Activated CD8-positive, alpha-beta T cell treated with anti-CD3 and anti-CD28 coated beads for 36 hours (primary cell): ENCODE measurements around the gene FANCD2. TPM values are rescaled to one million over a fixed set of nuclear protein-coding genes. Genes with fewer than 3 reads are reported as not detected.
"Not testable (repeated sequence)": the region's sequence is repeated elsewhere in the genome, so short reads cannot be mapped to it uniquely, and the experiment has no call there.

Experiments used
- ATAC-seq: fragments of 200-7000 bp; cut with Tn5 transposase; one replicate; pipeline ENCODE4 v1.10.0; 2021; ENCODE audit warnings: mild to moderate bottlenecking, moderate library complexity
- CTCF ChIA-PET: fragments of 350-600 bp; sonication (Branson Sonifier 250); formaldehyde crosslinking; loops from one replicate; lab custom pipeline; 2021; ENCODE audit warnings: antibody characterized with exemption; lab: Charles Lee
- POLR2A ChIA-PET: fragments of 350-600 bp; sonication (Branson Sonifier 250); formaldehyde crosslinking; loops from one replicate; lab custom pipeline; 2021; ENCODE audit warnings: antibody characterized with exemption; lab: Charles Lee
- DNase-seq: peaks from one replicate; pipeline ENCODE4 v3.0.0-alpha.2; 2020
- H3K27ac Mint-ChIP-seq: one replicate; pipeline ENCODE4 v1.8.0; 2021; ENCODE audit warnings: mild to moderate bottlenecking, mixed read lengths
- H3K27me3 Mint-ChIP-seq: one replicate; pipeline ENCODE4 v1.8.0; 2021; ENCODE audit warnings: mixed read lengths
- H3K36me3 Mint-ChIP-seq: one replicate; pipeline ENCODE4 v1.8.0; 2021; ENCODE audit warnings: low read depth, mixed read lengths
- H3K4me1 Mint-ChIP-seq: one replicate; pipeline ENCODE4 v1.8.0; 2021; ENCODE audit warnings: low read depth, mixed read lengths
- H3K4me3 Mint-ChIP-seq: one replicate; pipeline ENCODE4 v1.8.0; 2021; ENCODE audit warnings: mild to moderate bottlenecking, moderate library complexity, mixed read lengths
- H3K9me3 Mint-ChIP-seq: one replicate; pipeline ENCODE4 v1.8.0; 2021; ENCODE audit warnings: mixed read lengths
- intact Hi-C: fragments of 100-400 bp; cut with micrococcal nuclease; formaldehyde crosslinking; loops from one replicate; pipeline ENCODE4 v1.10.0; 2022
- total RNA-seq, 2 experiments: library from RNA; stranded (reverse); gene quantifications; one replicate each; pipeline ENCODE4 v1.2.3, GENCODE V29; 2021
- TF ChIP-seq, protein P1 (sequence below): fragments of 200-600 bp; IDR thresholded peaks from one replicate; pipeline ENCODE4 v1.8.0; 2022; ENCODE audit warnings: antibody characterized with exemption, mild to moderate bottlenecking

FANCD2 gene
- total RNA-seq, 2 experiments from 2014 or later, result 90.3 to 97.9 TPM

DNA sequence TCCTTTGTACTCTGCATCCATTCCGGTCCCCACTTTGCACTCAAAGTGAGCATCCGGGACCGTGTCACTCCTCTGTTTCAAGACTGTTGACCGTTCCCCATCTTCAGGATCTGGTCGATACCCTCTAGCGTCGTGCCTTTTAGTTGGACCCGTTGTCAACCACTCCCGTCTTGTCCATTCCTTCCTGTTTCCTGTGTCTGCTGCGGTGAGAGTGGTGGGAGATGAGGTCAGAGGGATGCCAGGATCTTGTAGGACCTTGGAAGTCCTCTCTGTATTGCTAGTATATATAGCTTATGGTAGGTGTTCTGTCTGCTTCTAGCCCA is 89.9 kb downstream of the FANCD2 start:
- no peaks in the 10 kb centered on the region for H3K27me3 Mint-ChIP-seq
- peaks cover 26% of the 10 kb centered on the region for H3K36me3 Mint-ChIP-seq
- no peaks in the 10 kb centered on the region for H3K9me3 Mint-ChIP-seq
- DNase-seq, result no peak
- intact Hi-C loops, result no loop called here
- ATAC-seq, result peak; percentile 21
- H3K4me1 Mint-ChIP-seq, result peaks cover 27% of the 10 kb centered on the region
- TF ChIP-seq, protein P1, sequence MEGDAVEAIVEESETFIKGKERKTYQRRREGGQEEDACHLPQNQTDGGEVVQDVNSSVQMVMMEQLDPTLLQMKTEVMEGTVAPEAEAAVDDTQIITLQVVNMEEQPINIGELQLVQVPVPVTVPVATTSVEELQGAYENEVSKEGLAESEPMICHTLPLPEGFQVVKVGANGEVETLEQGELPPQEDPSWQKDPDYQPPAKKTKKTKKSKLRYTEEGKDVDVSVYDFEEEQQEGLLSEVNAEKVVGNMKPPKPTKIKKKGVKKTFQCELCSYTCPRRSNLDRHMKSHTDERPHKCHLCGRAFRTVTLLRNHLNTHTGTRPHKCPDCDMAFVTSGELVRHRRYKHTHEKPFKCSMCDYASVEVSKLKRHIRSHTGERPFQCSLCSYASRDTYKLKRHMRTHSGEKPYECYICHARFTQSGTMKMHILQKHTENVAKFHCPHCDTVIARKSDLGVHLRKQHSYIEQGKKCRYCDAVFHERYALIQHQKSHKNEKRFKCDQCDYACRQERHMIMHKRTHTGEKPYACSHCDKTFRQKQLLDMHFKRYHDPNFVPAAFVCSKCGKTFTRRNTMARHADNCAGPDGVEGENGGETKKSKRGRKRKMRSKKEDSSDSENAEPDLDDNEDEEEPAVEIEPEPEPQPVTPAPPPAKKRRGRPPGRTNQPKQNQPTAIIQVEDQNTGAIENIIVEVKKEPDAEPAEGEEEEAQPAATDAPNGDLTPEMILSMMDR, result no peak
- ChIA-PET POLR2A (interaction anchor here (0.6 to 1.3 kb wide), 3 partner anchors 40 to 134 kb away, joined by 3 to 5 read pairs (median 4); partner anchors contain the start of gene TATDN2), CTCF (interaction anchor here (1.8 kb wide), 1 partner anchor 147 kb away, joined by 9 read pairs; no protein-coding TSS in a partner anchor)
- H3K27ac Mint-ChIP-seq, result peak overlapping the region; percentile 97
- H3K4me3 Mint-ChIP-seq, result peak overlapping the region; percentile 97

DNA sequence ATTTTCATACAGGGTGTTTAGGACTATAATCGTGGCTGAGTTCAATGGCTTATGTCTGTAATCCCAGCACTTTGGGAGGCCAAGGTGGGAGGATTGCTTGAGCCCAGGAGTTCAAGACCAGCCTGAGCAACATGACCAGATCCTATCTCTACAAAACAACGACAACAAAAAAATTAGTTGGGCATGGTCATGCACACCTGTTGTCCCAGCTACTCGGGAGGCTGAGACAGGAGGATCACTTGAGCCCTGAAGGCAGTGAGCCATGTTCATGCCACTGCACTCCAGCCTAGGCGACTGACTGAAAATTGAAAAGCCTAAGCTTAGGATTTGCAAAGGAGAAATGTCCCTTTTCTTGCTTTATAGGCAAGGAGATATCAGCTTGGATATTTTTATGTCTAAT is 90.7 kb downstream of the FANCD2 start:
- ATAC-seq (no peak), DNase-seq (no peak)
- H3K36me3 Mint-ChIP-seq, result peaks cover 28% of the 10 kb centered on the region
- POLR2A ChIA-PET, result interaction anchor here (1.0 to 1.3 kb wide), 2 partner anchors 39 to 122 kb away, joined by 4 to 5 read pairs; no protein-coding TSS in a partner anchor
- H3K4me1 Mint-ChIP-seq, result peaks cover 30% of the 10 kb centered on the region
- no peaks in the 10 kb centered on the region for H3K27me3 Mint-ChIP-seq
- H3K9me3 Mint-ChIP-seq, result no peaks in the 10 kb centered on the region
- H3K4me3 Mint-ChIP-seq, result peak overlapping the region; percentile 97
- CTCF ChIA-PET, result interaction anchor here (1.5 to 1.8 kb wide), 2 partner anchors 25 to 146 kb away, joined by 4 to 9 read pairs; partner anchors contain the start of gene VHL
- intact Hi-C loops, result no loop called here
- H3K27ac Mint-ChIP-seq, result peak overlapping the region; percentile 97
- TF ChIP-seq, protein P1, result no peak

DNA sequence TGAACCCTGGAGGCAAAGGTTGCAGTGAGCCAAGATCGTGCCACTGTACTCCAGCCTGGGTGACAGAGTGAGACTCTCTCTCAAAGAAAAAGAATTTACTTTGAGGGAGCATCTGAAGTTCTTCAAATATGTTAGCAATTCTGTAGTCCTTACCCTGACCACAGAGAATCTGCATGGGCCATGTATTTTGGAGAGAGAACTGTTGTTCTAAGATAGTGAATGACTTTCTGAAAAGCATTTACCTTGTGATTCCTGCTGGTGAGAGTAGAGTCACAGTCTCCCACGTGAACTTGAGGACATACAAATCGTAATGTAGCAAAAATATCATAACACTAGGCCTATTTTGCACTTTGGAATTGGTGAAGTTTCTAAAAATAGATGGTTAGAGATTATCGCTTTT is 93.1 kb downstream of the FANCD2 start:
- intact Hi-C loops, result no loop called here
- no peak for DNase-seq
- Mint-ChIP-seq H3K9me3 (no peaks in the 10 kb centered on the region), H3K27me3 (no peaks in the 10 kb centered on the region), H3K27ac (no peak overlapping the region), H3K36me3 (peaks cover 41% of the 10 kb centered on the region), H3K4me1 (peaks cover 44% of the 10 kb centered on the region), H3K4me3 (no peak overlapping the region)
- POLR2A ChIA-PET, result no interaction called here
- TF ChIP-seq, protein P1, result no peak
- CTCF ChIA-PET, result no interaction called here
- ATAC-seq, result no peak

DNA sequence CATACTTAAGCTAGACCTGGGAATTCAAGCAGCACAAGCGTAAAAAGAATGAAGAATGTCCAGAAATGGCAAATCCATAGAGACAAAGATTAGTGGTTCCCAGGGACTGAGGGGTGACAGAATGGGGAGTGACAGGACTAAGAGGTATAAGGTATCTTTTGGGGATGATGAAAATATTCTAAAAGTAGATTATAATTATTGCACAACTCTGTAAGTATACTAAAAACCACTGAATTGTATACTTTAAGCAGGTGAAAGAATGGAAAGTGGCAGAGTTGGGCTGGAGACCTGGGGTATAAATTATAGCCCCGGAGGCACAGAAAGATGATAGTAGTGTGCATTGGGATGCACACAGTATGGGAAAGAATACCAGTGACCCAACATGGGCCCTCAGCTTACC is 94.8 kb downstream of the FANCD2 start:
- ATAC-seq (no peak), DNase-seq (no peak)
- peaks cover 45% of the 10 kb centered on the region for H3K4me1 Mint-ChIP-seq
- intact Hi-C loops, result no loop called here
- no peak overlapping the region for H3K4me3 Mint-ChIP-seq
- TF ChIP-seq, protein P1, result no peak
- no peak overlapping the region for H3K27ac Mint-ChIP-seq
- H3K27me3 Mint-ChIP-seq, result no peaks in the 10 kb centered on the region
- CTCF ChIA-PET, result no interaction called here
- H3K9me3 Mint-ChIP-seq, result no peaks in the 10 kb centered on the region
- POLR2A ChIA-PET, result interaction anchor here (0.7 kb wide), 1 partner anchor 50 kb away, joined by 4 read pairs; no protein-coding TSS in a partner anchor
- H3K36me3 Mint-ChIP-seq, result peaks cover 46% of the 10 kb centered on the region

DNA sequence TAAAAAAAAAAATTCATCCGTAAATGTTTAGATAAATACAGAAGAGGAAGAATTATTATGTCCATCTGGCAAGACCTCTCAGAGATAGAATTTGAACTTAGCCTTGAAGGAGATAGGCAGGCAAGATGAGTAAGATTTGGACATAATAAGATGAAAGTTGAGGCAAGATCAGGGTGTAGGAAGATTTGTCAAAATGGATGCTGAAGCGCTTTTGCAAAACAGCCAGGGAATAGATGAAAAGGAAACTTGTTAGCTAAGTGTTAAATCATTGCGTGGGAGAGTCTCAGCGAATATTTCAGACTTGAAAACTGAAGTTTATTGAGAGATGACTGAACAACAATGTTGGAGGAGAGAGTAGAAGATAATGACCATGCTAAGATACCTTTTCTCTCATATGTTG is 96.5 kb downstream of the FANCD2 start:
- Mint-ChIP-seq H3K4me1 (peaks cover 36% of the 10 kb centered on the region), H3K4me3 (no peak overlapping the region), H3K27ac (peak overlapping the region; percentile 27), H3K36me3 (peaks cover 52% of the 10 kb centered on the region), H3K9me3 (no peaks in the 10 kb centered on the region), H3K27me3 (no peaks in the 10 kb centered on the region)
- no peak for ATAC-seq
- ChIA-PET POLR2A (interaction anchor here (0.6 to 1.4 kb wide), 3 partner anchors 8 to 140 kb away, joined by 3 read pairs; no protein-coding TSS in a partner anchor), CTCF (no interaction called here)
- intact Hi-C loops, result no loop called here
- no peak for DNase-seq
- TF ChIP-seq, protein P1, result no peak

DNA sequence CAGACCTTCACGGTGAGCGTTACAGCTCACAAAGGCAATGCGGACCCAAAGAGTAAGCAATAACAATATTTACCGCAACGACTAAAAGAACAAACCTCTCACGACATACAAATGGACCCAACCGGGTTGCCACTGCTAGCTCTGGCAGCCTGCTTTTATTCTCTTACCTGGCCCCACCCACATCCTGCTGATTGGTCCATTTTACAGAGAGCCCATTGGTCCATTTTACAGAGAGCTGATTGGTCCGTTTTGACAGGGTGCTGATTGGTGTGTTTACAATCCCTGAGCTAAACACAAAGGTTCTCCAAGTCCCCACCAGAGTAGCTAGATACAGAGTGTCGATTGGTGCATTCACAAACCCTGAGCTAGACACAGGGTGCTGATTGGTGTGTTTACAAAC is 109.6 kb downstream of the FANCD2 start:
- ChIA-PET POLR2A (interaction anchor here (0.6 to 1.5 kb wide), 2 partner anchors 13 to 106 kb away, joined by 3 read pairs; no protein-coding TSS in a partner anchor), CTCF (interaction anchor here (1.2 kb wide), 1 partner anchor 127 kb away, joined by 4 read pairs; no protein-coding TSS in a partner anchor)
- H3K36me3 Mint-ChIP-seq, H3K4me1 Mint-ChIP-seq, intact Hi-C loops, H3K27ac Mint-ChIP-seq, H3K9me3 Mint-ChIP-seq, H3K4me3 Mint-ChIP-seq, H3K27me3 Mint-ChIP-seq, ATAC-seq: not testable (repeated sequence)
- DNase-seq, result peak; percentile 35
